MM.1S (cell line): ENCODE measurements around the gene MYOCD.

ENCODE experiments used
- CTCF ChIP-seq: fragments of 300-600 bp; sonication (generic); IDR thresholded peaks from 2 replicates; pipeline ENCODE4 v1.5.1; 2016; ENCODE audit warnings: antibody characterized with exemption, low read length, mixed read lengths
- EZH2 ChIP-seq: fragments of 300-600 bp; sonication (generic); optimal IDR thresholded peaks from 2 replicates; pipeline ENCODE3; 2017; ENCODE audit warnings: low read depth, mild to moderate bottlenecking, antibody characterized with exemption, low read length, mixed read lengths

GRCh38 chr17:12813664-12814063, 148.0 kb downstream of the MYOCD start:
- no peak for TF ChIP-seq CTCF
- no peak for TF ChIP-seq EZH2
